WTC11 (cell line): ENCODE results near the gene ELMO1. TPM values are rescaled to one million over a fixed set of nuclear protein-coding genes. Genes with fewer than 3 reads are reported as not detected.

Source experiments
- ATAC-seq: fragments of 200-7000 bp; cut with Tn5 transposase; 2 replicates; pipeline ENCODE4 v1.10.0; 2021; ENCODE audit warnings: mild to moderate bottlenecking, moderate library complexity
- Bru-seq: library from RNA; stranded (reverse); fragments of 400-500 nt; gene quantifications from one replicate; lab custom pipeline; 2021; lab: Mats Ljungman, UMichigan
- CTCF ChIA-PET: fragments of 300-600 bp; sonication (Branson Sonifier 250); formaldehyde crosslinking; loops from one replicate; lab custom pipeline; 2021; ENCODE audit warnings: antibody characterized with exemption; lab: Charles Lee
- POLR2A ChIA-PET: fragments of 350-600 bp; sonication (Branson Sonifier 250); formaldehyde crosslinking; loops from one replicate; lab custom pipeline; 2021; ENCODE audit warnings: antibody characterized with exemption; lab: Charles Lee
- DNase-seq: peaks from one replicate; pipeline ENCODE4 v3.0.0; 2021; ENCODE audit warnings: low spot score
- H3K27ac Mint-ChIP-seq: 2 replicates; pipeline ENCODE4 v1.8.0; 2021; ENCODE audit warnings: mixed read lengths
- H3K27me3 Mint-ChIP-seq: 2 replicates; pipeline ENCODE4 v1.8.0; 2021; ENCODE audit warnings: low read depth, mild to moderate bottlenecking, moderate library complexity, mixed read lengths
- H3K36me3 Mint-ChIP-seq: 2 replicates; pipeline ENCODE4 v1.8.0; 2021; ENCODE audit warnings: mixed read lengths
- H3K4me1 Mint-ChIP-seq: 2 replicates; pipeline ENCODE4 v1.8.0; 2022; ENCODE audit warnings: mixed read lengths
- H3K4me3 Mint-ChIP-seq: 2 replicates; pipeline ENCODE4 v1.8.0; 2021; ENCODE audit warnings: mild to moderate bottlenecking, moderate library complexity, mixed read lengths
- H3K9me3 Mint-ChIP-seq: 2 replicates; pipeline ENCODE4 v1.8.0; 2021; ENCODE audit warnings: mixed read lengths
- E2F4 ChIP-seq: sonication (generic); formaldehyde crosslinking; IDR thresholded peaks from 2 replicates; pipeline ENCODE4 v1.8.1; 2022; ENCODE audit warnings: low read depth, mild to moderate bottlenecking, moderate library complexity, missing genetic modification reagents, borderline replicate concordance
- E2F5 ChIP-seq: sonication (generic); formaldehyde crosslinking; IDR thresholded peaks from 2 replicates; pipeline ENCODE4 v1.8.1; 2022; ENCODE audit warnings: mild to moderate bottlenecking, moderate library complexity, missing genetic modification reagents
- ELF4 ChIP-seq: sonication (generic); formaldehyde crosslinking; IDR thresholded peaks from 2 replicates; pipeline ENCODE4 v1.8.1; 2022; ENCODE audit warnings: low read depth, mild to moderate bottlenecking, moderate library complexity, missing genetic modification reagents
- ETV6 ChIP-seq: sonication (generic); formaldehyde crosslinking; IDR thresholded peaks from 2 replicates; pipeline ENCODE4 v1.8.1; 2022; ENCODE audit warnings: mild to moderate bottlenecking, missing genetic modification reagents
- FOXK1 ChIP-seq: sonication (generic); formaldehyde crosslinking; IDR thresholded peaks from 2 replicates; pipeline ENCODE4 v1.8.0; 2022; ENCODE audit warnings: mild to moderate bottlenecking, moderate library complexity, missing genetic modification reagents
- FOXP1 ChIP-seq: sonication (generic); formaldehyde crosslinking; IDR thresholded peaks from 2 replicates; pipeline ENCODE4 v1.8.0; 2022; ENCODE audit warnings: missing genetic modification reagents, mild to moderate bottlenecking, moderate library complexity, borderline replicate concordance
- GRHL2 ChIP-seq: fragments of 250-450 bp; sonication (Bioruptor Pico); IDR thresholded peaks from 2 replicates; pipeline ENCODE4 v1.8.0; 2022; ENCODE audit warnings: mild to moderate bottlenecking, moderate library complexity; ENCODE audit not compliant: insufficient replicate concordance, severe bottlenecking
- MAX ChIP-seq: sonication (generic); formaldehyde crosslinking; IDR thresholded peaks from 2 replicates; pipeline ENCODE4 v1.8.0; 2022; ENCODE audit warnings: mild to moderate bottlenecking, missing genetic modification reagents
- MYBL2 ChIP-seq: sonication (generic); formaldehyde crosslinking; IDR thresholded peaks from 2 replicates; pipeline ENCODE4 v1.8.1; 2023; ENCODE audit warnings: mild to moderate bottlenecking, moderate library complexity, missing genetic modification reagents
- NFE2L1 ChIP-seq: sonication (generic); formaldehyde crosslinking; IDR thresholded peaks from 2 replicates; pipeline ENCODE4 v1.8.1; 2023; ENCODE audit warnings: missing genetic modification reagents
- SOX15 ChIP-seq: fragments of 250-450 bp; sonication (Bioruptor Pico); IDR thresholded peaks from 2 replicates; pipeline ENCODE4 v1.9.0; 2021; ENCODE audit warnings: mild to moderate bottlenecking
- TEAD1 ChIP-seq: sonication (generic); formaldehyde crosslinking; IDR thresholded peaks from 2 replicates; pipeline ENCODE4 v1.8.0; 2022; ENCODE audit warnings: mild to moderate bottlenecking, missing genetic modification reagents
- TP53 ChIP-seq: sonication (generic); formaldehyde crosslinking; IDR thresholded peaks from 2 replicates; pipeline ENCODE4 v1.8.1; 2023; ENCODE audit warnings: mild to moderate bottlenecking, missing genetic modification reagents
- ZNF232 ChIP-seq: sonication (generic); formaldehyde crosslinking; IDR thresholded peaks from 2 replicates; pipeline ENCODE4 v1.8.0; 2022; ENCODE audit warnings: mild to moderate bottlenecking, missing genetic modification reagents
- ZNF317 ChIP-seq: sonication (generic); formaldehyde crosslinking; IDR thresholded peaks from 2 replicates; pipeline ENCODE4 v1.8.1; 2023; ENCODE audit warnings: low read depth, mild to moderate bottlenecking, moderate library complexity, missing genetic modification reagents, borderline replicate concordance
- long read RNA-seq, 3 experiments: library from RNA in 1 of 3; library from capped mRNA in 1 of 3; library from polyadenylated mRNA in 1 of 3; unstranded in 2 of 3; stranded (forward) in 1 of 3; transcript quantifications; one replicate each; pipeline ENCODE4 v2.0.0, GENCODE V29; 2021
- total RNA-seq: library from RNA; stranded (reverse); gene quantifications from 3 replicates; pipeline ENCODE4 v1.2.3, GENCODE V29; 2021
- TF ChIP-seq, protein P1 (sequence below): sonication (generic); formaldehyde crosslinking; IDR thresholded peaks from 2 replicates; pipeline ENCODE4 v1.8.0; 2022; ENCODE audit warnings: mild to moderate bottlenecking, missing genetic modification reagents
- TF ChIP-seq, protein P2 (sequence below): fragments of 200-600 bp; IDR thresholded peaks from 2 replicates; pipeline ENCODE4 v1.8.0; 2022; ENCODE audit warnings: antibody characterized with exemption
- TF ChIP-seq, protein P3 (sequence below): sonication (generic); formaldehyde crosslinking; IDR thresholded peaks from 2 replicates; pipeline ENCODE4 v1.8.1; 2023; ENCODE audit warnings: mild to moderate bottlenecking, missing genetic modification reagents
- TF ChIP-seq, protein P4 (sequence below): sonication (generic); formaldehyde crosslinking; IDR thresholded peaks from 2 replicates; pipeline ENCODE4 v1.8.1; 2023; ENCODE audit warnings: mild to moderate bottlenecking, moderate library complexity, missing genetic modification reagents
- TF ChIP-seq, protein P5 (sequence below): sonication (generic); formaldehyde crosslinking; IDR thresholded peaks from 2 replicates; pipeline ENCODE4 v1.8.1; 2023; ENCODE audit warnings: mild to moderate bottlenecking, missing genetic modification reagents, moderate library complexity
- TF ChIP-seq, protein P6 (sequence below): sonication (generic); formaldehyde crosslinking; IDR thresholded peaks from 2 replicates; pipeline ENCODE4 v1.8.0; 2022; ENCODE audit warnings: mild to moderate bottlenecking, missing genetic modification reagents

The ELMO1 gene, protein sequence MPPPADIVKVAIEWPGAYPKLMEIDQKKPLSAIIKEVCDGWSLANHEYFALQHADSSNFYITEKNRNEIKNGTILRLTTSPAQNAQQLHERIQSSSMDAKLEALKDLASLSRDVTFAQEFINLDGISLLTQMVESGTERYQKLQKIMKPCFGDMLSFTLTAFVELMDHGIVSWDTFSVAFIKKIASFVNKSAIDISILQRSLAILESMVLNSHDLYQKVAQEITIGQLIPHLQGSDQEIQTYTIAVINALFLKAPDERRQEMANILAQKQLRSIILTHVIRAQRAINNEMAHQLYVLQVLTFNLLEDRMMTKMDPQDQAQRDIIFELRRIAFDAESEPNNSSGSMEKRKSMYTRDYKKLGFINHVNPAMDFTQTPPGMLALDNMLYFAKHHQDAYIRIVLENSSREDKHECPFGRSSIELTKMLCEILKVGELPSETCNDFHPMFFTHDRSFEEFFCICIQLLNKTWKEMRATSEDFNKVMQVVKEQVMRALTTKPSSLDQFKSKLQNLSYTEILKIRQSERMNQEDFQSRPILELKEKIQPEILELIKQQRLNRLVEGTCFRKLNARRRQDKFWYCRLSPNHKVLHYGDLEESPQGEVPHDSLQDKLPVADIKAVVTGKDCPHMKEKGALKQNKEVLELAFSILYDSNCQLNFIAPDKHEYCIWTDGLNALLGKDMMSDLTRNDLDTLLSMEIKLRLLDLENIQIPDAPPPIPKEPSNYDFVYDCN
- total RNA-seq (17.8 to 19.4 TPM (median 17.9 TPM) in 3 replicates), Bru-seq, nascent RNA (percentile 61 among the genes with signal in this experiment)
- long read RNA-seq, experiment 1, full-length matches to known transcripts, result 67 of 103 reads
- long read RNA-seq, experiment 1, partial matches to known transcripts, result 8 of 103 reads
- long read RNA-seq, experiment 1, other reads (novel, unspliced or antisense), result 28 of 103 reads
- long read RNA-seq, experiment 2, full-length matches to known transcripts, result 3 of 14 reads
- long read RNA-seq, experiment 2, partial matches to known transcripts, result 4 of 14 reads
- long read RNA-seq, experiment 2, other reads (novel, unspliced or antisense), result 7 of 14 reads
- long read RNA-seq, experiment 3, partial matches to known transcripts, result 1 of 6 reads
- long read RNA-seq, experiment 3, other reads (novel, unspliced or antisense), result 2 of 6 reads

- Mint-ChIP-seq H3K27ac (peak within 1 kb of the TSS; percentile 57), H3K4me3 (peak within 1 kb of the TSS; percentile 82), H3K4me1 (peaks cover 44% of the 10 kb centered on the region), H3K9me3 (no peaks in the 10 kb centered on the region), H3K27me3 (peaks cover 10% of the 10 kb centered on the region), H3K36me3 (no peaks in the 10 kb centered on the region)
- ATAC-seq, result peak; percentile 87
- POLR2A ChIA-PET, result no interaction called here
- CTCF ChIA-PET, result interaction anchor here (0.6 to 3.6 kb wide), 12 partner anchors 9 to 793 kb away, joined by 3 to 36 read pairs (median 4); no protein-coding TSS in a partner anchor
- DNase-seq, result peak; percentile 81
- TF ChIP-seq, protein P1, sequence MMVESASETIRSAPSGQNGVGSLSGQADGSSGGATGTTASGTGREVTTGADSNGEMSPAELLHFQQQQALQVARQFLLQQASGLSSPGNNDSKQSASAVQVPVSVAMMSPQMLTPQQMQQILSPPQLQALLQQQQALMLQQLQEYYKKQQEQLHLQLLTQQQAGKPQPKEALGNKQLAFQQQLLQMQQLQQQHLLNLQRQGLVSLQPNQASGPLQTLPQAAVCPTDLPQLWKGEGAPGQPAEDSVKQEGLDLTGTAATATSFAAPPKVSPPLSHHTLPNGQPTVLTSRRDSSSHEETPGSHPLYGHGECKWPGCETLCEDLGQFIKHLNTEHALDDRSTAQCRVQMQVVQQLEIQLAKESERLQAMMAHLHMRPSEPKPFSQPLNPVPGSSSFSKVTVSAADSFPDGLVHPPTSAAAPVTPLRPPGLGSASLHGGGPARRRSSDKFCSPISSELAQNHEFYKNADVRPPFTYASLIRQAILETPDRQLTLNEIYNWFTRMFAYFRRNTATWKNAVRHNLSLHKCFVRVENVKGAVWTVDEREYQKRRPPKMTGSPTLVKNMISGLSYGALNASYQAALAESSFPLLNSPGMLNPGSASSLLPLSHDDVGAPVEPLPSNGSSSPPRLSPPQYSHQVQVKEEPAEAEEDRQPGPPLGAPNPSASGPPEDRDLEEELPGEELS (CRISPR knock-in tag), result 0 out of 2 replicates have a peak, but pooled peaks have one; percentile 70
- TF ChIP-seq NFE2L1 (CRISPR knock-in tag) (peak; percentile 64; the same call in 1 of the 2 replicates), ELF4 (CRISPR knock-in tag) (no peak), FOXP1 (peak; percentile 57), MAX (CRISPR knock-in tag) (peak; percentile 89), ZNF317 (CRISPR knock-in tag) (no peak; the same call in 1 of the 2 replicates), GRHL2 (CRISPR knock-in tag) (no peak), SOX15 (CRISPR knock-in tag) (no peak), TEAD1 (CRISPR knock-in tag) (peak; percentile 71), E2F5 (CRISPR knock-in tag) (no peak), TP53 (CRISPR knock-in tag) (no peak), ZNF232 (CRISPR knock-in tag) (no peak), FOXK1 (0 out of 2 replicates have a peak, but pooled peaks have one; percentile 37), E2F4 (CRISPR knock-in tag) (no peak), ETV6 (CRISPR knock-in tag) (peak; percentile 90), MYBL2 (CRISPR knock-in tag) (no peak)
- TF ChIP-seq, protein P2, sequence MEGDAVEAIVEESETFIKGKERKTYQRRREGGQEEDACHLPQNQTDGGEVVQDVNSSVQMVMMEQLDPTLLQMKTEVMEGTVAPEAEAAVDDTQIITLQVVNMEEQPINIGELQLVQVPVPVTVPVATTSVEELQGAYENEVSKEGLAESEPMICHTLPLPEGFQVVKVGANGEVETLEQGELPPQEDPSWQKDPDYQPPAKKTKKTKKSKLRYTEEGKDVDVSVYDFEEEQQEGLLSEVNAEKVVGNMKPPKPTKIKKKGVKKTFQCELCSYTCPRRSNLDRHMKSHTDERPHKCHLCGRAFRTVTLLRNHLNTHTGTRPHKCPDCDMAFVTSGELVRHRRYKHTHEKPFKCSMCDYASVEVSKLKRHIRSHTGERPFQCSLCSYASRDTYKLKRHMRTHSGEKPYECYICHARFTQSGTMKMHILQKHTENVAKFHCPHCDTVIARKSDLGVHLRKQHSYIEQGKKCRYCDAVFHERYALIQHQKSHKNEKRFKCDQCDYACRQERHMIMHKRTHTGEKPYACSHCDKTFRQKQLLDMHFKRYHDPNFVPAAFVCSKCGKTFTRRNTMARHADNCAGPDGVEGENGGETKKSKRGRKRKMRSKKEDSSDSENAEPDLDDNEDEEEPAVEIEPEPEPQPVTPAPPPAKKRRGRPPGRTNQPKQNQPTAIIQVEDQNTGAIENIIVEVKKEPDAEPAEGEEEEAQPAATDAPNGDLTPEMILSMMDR, result 0 out of 2 replicates have a peak, but pooled peaks have one; percentile 32
- TF ChIP-seq, protein P3, sequence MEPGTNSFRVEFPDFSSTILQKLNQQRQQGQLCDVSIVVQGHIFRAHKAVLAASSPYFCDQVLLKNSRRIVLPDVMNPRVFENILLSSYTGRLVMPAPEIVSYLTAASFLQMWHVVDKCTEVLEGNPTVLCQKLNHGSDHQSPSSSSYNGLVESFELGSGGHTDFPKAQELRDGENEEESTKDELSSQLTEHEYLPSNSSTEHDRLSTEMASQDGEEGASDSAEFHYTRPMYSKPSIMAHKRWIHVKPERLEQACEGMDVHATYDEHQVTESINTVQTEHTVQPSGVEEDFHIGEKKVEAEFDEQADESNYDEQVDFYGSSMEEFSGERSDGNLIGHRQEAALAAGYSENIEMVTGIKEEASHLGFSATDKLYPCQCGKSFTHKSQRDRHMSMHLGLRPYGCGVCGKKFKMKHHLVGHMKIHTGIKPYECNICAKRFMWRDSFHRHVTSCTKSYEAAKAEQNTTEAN (CRISPR knock-in tag), result peak; percentile 86
- TF ChIP-seq, protein P4, sequence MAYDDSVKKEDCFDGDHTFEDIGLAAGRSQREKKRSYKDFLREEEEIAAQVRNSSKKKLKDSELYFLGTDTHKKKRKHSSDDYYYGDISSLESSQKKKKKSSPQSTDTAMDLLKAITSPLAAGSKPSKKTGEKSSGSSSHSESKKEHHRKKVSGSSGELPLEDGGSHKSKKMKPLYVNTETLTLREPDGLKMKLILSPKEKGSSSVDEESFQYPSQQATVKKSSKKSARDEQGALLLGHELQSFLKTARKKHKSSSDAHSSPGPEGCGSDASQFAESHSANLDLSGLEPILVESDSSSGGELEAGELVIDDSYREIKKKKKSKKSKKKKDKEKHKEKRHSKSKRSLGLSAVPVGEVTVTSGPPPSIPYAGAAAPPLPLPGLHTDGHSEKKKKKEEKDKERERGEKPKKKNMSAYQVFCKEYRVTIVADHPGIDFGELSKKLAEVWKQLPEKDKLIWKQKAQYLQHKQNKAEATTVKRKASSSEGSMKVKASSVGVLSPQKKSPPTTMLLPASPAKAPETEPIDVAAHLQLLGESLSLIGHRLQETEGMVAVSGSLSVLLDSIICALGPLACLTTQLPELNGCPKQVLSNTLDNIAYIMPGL (CRISPR knock-in tag), result peak; percentile 85; the same call in 1 of the 2 replicates
- TF ChIP-seq, protein P5, sequence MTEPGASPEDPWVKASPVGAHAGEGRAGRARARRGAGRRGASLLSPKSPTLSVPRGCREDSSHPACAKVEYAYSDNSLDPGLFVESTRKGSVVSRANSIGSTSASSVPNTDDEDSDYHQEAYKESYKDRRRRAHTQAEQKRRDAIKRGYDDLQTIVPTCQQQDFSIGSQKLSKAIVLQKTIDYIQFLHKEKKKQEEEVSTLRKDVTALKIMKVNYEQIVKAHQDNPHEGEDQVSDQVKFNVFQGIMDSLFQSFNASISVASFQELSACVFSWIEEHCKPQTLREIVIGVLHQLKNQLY (CRISPR knock-in tag), result no peak
- TF ChIP-seq, protein P6, sequence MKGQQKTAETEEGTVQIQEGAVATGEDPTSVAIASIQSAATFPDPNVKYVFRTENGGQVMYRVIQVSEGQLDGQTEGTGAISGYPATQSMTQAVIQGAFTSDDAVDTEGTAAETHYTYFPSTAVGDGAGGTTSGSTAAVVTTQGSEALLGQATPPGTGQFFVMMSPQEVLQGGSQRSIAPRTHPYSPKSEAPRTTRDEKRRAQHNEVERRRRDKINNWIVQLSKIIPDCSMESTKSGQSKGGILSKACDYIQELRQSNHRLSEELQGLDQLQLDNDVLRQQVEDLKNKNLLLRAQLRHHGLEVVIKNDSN (CRISPR knock-in tag), result 0 out of 2 replicates have a peak, but pooled peaks have one; percentile 23
Observed at GRCh38 chr7:37448636-37449361, at the start of gene ELMO1. ELMO1 (minus strand) TSS chr7:37448864; CDS start chr7:37342690, 106,174 bp downstream.
